ENCODE results near the gene SLF2. TPM values are rescaled to one million over a fixed set of nuclear protein-coding genes. Genes with fewer than 3 reads are reported as not detected.

SLF2 gene
- total RNA-seq, 1 experiment from 2014 or later: 43.0 TPM

GRCh38 chr10:101007915-101008822, 95.4 kb downstream of the SLF2 start:
- no peak for ATAC-seq
- no peak overlapping the region; the same call in 1 of the 2 replicates for H3K9ac ChIP-seq (ENCODE audit: low read length)
- CTCF ChIA-PET: interaction anchor here (0.6 to 6.6 kb wide), 6 partner anchors 7 to 60 kb away, joined by 3 to 118 read pairs (median 4); partner anchors contain the start of gene LZTS2

DNA sequence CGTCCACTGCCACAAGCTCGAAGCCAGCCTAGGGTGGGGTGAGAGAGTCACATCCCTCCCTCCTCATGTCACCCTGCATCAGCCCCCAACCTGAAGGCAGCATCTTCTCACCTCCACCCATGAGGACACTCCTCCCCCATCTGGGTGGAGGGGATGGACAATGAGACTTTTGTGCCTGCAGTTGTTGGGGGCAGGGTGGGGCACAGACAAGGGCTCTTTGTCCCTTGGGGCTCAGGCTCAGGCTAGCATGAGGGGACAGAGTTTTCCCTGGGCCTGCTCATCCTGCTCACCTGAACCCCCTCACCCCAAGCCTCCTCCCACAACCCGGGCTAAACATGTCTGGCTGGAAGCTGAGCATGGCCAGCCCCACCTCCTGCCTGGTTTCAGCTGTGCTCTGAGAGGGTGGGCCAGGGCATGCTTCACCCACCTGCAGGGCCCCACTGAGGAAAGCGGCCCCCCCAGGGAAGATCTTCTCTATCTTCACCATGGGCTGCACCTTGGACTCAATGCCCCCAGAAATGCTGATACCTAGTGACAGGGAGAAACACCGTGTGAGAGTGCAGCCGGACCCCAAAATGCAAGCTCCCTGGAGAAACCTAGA, 96.2 kb downstream of the SLF2 start:
- H3K79me2 ChIP-seq (ENCODE audit: insufficient read depth, low read length): no peaks in the 10 kb centered on the region
- peaks cover 25 to 53% of the 10 kb centered on the region in 2 experiments for H3K4me1 ChIP-seq (ENCODE audit: control insufficient read depth in 1 of 2, insufficient read depth in 2 of 2, low read length in 2 of 2)
- H4K20me1 ChIP-seq (ENCODE audit: insufficient read depth): no peaks in the 10 kb centered on the region
- CTCF ChIA-PET: interaction anchor here (1.1 to 6.6 kb wide), 3 partner anchors 9 to 54 kb away, joined by 3 to 118 read pairs (median 14); partner anchors contain the start of gene LZTS2
- H3K36me3 ChIP-seq (ENCODE audit: control insufficient read depth in 1 of 2, insufficient read depth in 2 of 2, low read length in 2 of 2): peaks cover 7 to 10% of the 10 kb centered on the region in 2 experiments; a peak in 3 of 4 replicates
- peak overlapping the region; percentile 43 for H3K4me2 ChIP-seq (ENCODE audit: low read length)
- intact Hi-C loops (cut with micrococcal nuclease): no loop called here
- H3K4me3 ChIP-seq (replicated peaks in 1 of 2; ENCODE audit: low read depth in 1 of 2, low read length in 2 of 2): no peak overlapping the region
- ATAC-seq (no peak), DNase-seq (ENCODE audit: low read depth, low spot score) (no peak)
- H3K27ac ChIP-seq (ENCODE audit: low read depth, low read length): peak overlapping the region; percentile 28; the same call in 1 of the 2 replicates
- RAD21 ChIA-PET (ENCODE audit: low non-redundant PET in 1 of 2, low total read pairs in 2 of 2, uncharacterized antibody in 2 of 2, unreplicated experiment in 2 of 2): no interaction called here
- H3K9me2 ChIP-seq (ENCODE audit: insufficient read depth): no peaks in the 10 kb centered on the region
- no peak overlapping the region for H2AFZ ChIP-seq (ENCODE audit: low read depth, low read length, poor library complexity, severe bottlenecking)
- no TSS peak for BruUV-seq (replicated peaks)
- H3K9me3 ChIP-seq (ENCODE audit: control insufficient read depth in 1 of 2, insufficient read depth in 1 of 2, low read depth in 1 of 2, low read length in 2 of 2): no peaks in the 10 kb centered on the region
- POLR2A ChIA-PET: interaction anchor here (1.3 to 1.6 kb wide), 2 partner anchors 11 kb away, joined by 5 to 6 read pairs; no protein-coding TSS in a partner anchor
- H3K9ac ChIP-seq (ENCODE audit: low read length): no peak overlapping the region; the same call in 1 of the 2 replicates
- no peaks in the 10 kb centered on the region for H3K27me3 ChIP-seq (ENCODE audit: insufficient read depth, low read length)
- TF ChIP-seq JUND (IDR thresholded peaks at IDR 0.05) (no peak), RAD21 (IDR thresholded peaks at IDR 0.05; ENCODE audit: low read depth) (no peak), EZH2 (IDR thresholded peaks at IDR 0.05) (no peak), ZBTB33 (IDR thresholded peaks at IDR 0.05; ENCODE audit: extremely low read depth, insufficient replicate concordance, low read length) (no peak), SRF (IDR thresholded peaks at IDR 0.05; ENCODE audit: low read depth) (no peak), ELF1 (IDR thresholded peaks at IDR 0.05; ENCODE audit: borderline replicate concordance, low read depth) (no peak), EGR1 (IDR thresholded peaks at IDR 0.05; ENCODE audit: low read depth) (no peak), ZFX (IDR thresholded peaks at IDR 0.05) (no peak), CTCF (IDR thresholded peaks at IDR 0.05 in 2 of 3, conservative IDR thresholded peaks at IDR 0.05 in 1 of 3; ENCODE audit: borderline replicate concordance in 1 of 3, insufficient read depth in 1 of 3, low read depth in 2 of 3, low read length in 2 of 3) (no peak)
- TF ChIP-seq, protein P1, sequence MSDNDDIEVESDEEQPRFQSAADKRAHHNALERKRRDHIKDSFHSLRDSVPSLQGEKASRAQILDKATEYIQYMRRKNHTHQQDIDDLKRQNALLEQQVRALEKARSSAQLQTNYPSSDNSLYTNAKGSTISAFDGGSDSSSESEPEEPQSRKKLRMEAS (IDR thresholded peaks at IDR 0.05): no peak

More at GRCh38 chr10:101007915-101008822, 95.4 kb downstream of the SLF2 start:
- Histone ChIP-seq H2AFZ (ENCODE audit: low read depth, low read length, poor library complexity, severe bottlenecking) (no peak overlapping the region), H3K79me2 (ENCODE audit: insufficient read depth, low read length) (peaks cover 3% of the 10 kb centered on the region; the same call in 1 of the 2 replicates), H4K20me1 (ENCODE audit: insufficient read depth) (no peaks in the 10 kb centered on the region), H3K4me3 (replicated peaks in 1 of 2; ENCODE audit: low read depth in 1 of 2, low read length in 2 of 2) (no peak overlapping the region), H3K4me1 (ENCODE audit: control insufficient read depth in 1 of 2, insufficient read depth in 2 of 2, low read length in 2 of 2) (peaks cover 19 to 46% of the 10 kb centered on the region in 2 experiments), H3K27me3 (ENCODE audit: insufficient read depth, low read length) (no peaks in the 10 kb centered on the region), H3K4me2 (ENCODE audit: low read length) (peak overlapping the region; percentile 43), H3K9me2 (ENCODE audit: insufficient read depth) (no peaks in the 10 kb centered on the region), H3K27ac (ENCODE audit: low read depth, low read length) (no peak overlapping the region; the same call in 1 of the 2 replicates), H3K36me3 (ENCODE audit: control insufficient read depth in 1 of 2, insufficient read depth in 2 of 2, low read length in 2 of 2) (peaks cover 10 to 15% of the 10 kb centered on the region in 2 experiments; a peak in 3 of 4 replicates), H3K9me3 (ENCODE audit: control insufficient read depth in 1 of 2, insufficient read depth in 1 of 2, low read depth in 1 of 2, low read length in 2 of 2) (no peaks in the 10 kb centered on the region)
- POLR2A ChIA-PET: interaction anchor here (1.3 kb wide), 1 partner anchor 10 kb away, joined by 5 read pairs; no protein-coding TSS in a partner anchor
- BruUV-seq (replicated peaks): no TSS peak
- intact Hi-C loops (cut with micrococcal nuclease): no loop called here
- peak; percentile 36; the same call in 1 of the 2 replicates for TF ChIP-seq POLR2AphosphoS5 (IDR thresholded peaks at IDR 0.05; ENCODE audit: low read depth, low read length)
- no peak for TF ChIP-seq ATF3 (IDR thresholded peaks at IDR 0.05)
- TF ChIP-seq CBX3 (IDR thresholded peaks at IDR 0.05; ENCODE audit: low read depth): no peak
- no peak for DNase-seq (ENCODE audit: low read depth, low spot score)
- RAD21 ChIA-PET (ENCODE audit: low non-redundant PET in 1 of 2, low total read pairs in 2 of 2, uncharacterized antibody in 2 of 2, unreplicated experiment in 2 of 2): no interaction called here

Data from HCT116 (cell line).